ENCODE measurements around the gene PRKCZ. TPM values are rescaled to one million over a fixed set of nuclear protein-coding genes. Genes with fewer than 3 reads are reported as not detected.

Gene PRKCZ
- total and polyA plus RNA-seq, 2 donors (not counting 1 experiment from before 2014, with no cell fraction given) = 1.6 to 2.0 TPM

DNA sequence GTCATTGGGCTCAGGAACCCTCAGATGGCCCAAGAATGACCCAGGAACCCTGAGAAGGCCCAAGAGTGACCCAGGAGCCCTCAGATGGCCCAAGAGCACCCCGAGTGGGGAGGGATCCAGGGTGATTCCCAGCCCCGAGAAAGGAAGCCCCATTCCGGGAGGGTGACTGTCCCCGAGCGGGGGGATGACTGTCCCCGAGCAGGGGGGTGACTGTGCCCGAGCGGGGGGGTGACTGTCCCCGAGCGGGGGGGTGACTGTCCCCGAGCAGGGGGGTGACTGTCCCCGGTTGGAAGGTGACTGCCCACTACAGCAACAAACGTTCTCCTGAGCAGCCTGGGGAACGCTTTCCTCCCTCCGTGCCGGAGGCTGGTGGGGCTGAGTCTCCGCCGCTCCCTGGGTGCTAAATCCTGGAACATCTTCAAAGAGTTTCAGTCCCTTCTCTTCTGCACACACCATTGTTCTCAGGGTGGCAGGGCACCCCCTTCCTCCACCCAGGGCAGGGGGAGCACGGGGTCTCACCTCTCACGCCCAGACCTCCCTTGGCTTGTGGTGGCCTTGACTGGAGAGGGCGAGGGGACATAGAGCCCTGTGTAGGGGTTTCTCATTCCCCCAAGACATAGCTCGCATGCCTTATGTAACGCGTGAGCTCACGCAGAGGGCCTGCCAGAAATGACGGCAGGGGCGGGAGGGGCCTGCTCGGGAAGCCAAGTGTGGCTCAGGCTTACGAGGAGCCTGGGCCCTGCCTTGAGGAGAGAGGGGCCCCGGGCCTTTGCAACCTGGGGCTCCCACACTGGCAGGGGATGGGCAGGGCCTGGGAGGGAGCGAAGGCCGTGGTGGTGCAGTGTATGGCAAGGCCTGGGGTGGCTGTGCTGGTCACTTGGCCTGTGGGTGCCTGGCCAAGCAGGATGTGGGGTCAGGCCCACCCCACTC is 163.6 kb downstream of the PRKCZ start:
- peak overlapping the region; percentile 78 for H3K4me2 ChIP-seq (ENCODE audit: extremely low read depth, insufficient read depth, low read length)

DNA sequence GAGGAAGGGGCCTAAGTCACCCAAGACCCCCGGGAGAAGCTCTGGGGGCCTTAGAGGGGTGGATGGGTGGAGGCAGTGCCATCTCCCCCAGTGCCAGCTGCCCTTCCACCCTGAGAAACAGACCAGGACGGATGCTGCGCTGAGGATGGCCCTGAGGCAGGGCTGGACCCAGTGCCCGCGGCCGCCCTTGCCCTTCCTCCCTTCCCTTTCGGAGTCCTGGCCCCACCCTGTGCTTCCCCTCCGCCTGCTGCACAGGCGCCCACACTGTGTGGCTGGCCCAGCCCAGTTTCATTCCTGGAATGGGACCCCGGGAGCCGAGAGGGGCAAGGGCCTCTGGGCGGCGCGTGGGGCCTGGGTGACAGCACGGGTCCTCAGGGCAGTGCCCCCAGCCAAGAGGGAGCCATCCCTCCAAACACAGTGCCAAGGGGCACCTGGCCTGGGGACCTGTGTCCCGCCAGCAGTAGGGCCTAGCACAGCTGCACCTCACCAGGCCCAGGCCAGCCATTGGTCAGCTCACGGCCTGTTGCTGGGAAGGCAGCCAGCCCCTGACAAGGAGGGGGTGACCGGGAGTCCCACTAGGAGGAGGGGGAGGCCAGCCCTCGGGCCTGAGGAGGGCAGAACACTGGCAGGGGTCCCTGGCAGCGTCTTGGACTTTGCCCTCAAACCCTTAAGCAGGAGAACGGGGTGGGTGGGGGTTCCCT is 164.5 kb downstream of the PRKCZ start:
- peak overlapping the region; percentile 95 for H3K9ac ChIP-seq (ENCODE audit: insufficient read depth, low read length)

More for the DNA sequence above, 163.6 kb downstream of the PRKCZ start:
- no peak for TF ChIP-seq EZH2 (IDR thresholded peaks at IDR 0.05; ENCODE audit: low read length, missing control alignments)
- TF ChIP-seq, protein P1, sequence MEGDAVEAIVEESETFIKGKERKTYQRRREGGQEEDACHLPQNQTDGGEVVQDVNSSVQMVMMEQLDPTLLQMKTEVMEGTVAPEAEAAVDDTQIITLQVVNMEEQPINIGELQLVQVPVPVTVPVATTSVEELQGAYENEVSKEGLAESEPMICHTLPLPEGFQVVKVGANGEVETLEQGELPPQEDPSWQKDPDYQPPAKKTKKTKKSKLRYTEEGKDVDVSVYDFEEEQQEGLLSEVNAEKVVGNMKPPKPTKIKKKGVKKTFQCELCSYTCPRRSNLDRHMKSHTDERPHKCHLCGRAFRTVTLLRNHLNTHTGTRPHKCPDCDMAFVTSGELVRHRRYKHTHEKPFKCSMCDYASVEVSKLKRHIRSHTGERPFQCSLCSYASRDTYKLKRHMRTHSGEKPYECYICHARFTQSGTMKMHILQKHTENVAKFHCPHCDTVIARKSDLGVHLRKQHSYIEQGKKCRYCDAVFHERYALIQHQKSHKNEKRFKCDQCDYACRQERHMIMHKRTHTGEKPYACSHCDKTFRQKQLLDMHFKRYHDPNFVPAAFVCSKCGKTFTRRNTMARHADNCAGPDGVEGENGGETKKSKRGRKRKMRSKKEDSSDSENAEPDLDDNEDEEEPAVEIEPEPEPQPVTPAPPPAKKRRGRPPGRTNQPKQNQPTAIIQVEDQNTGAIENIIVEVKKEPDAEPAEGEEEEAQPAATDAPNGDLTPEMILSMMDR (conservative IDR thresholded peaks at IDR 0.05 in 1 of 2, IDR thresholded peaks at IDR 0.05 in 1 of 2; ENCODE audit: low read depth in 1 of 2, low read length in 2 of 2) = no peak
- peak overlapping the region; percentile 70 for H2AFZ ChIP-seq (ENCODE audit: low read length)
- no peaks in the 10 kb centered on the region for H4K20me1 ChIP-seq (ENCODE audit: control insufficient read depth, extremely low read depth, insufficient read depth, low read length)
- H3K27me3 ChIP-seq (ENCODE audit: control insufficient read depth, insufficient read depth, low read length) = no peaks in the 10 kb centered on the region
- no peaks in the 10 kb centered on the region for H3K79me2 ChIP-seq (ENCODE audit: control insufficient read depth, insufficient read depth, low read length)
- H3K4me3 ChIP-seq (replicated peaks in 1 of 4; ENCODE audit: control extremely low read depth in 1 of 4, insufficient read depth in 1 of 4, low read depth in 3 of 4, low read length in 4 of 4) = peak overlapping the region in 2 of 4 experiments; percentile 14 to 50
- no peaks in the 10 kb centered on the region for H3K9me3 ChIP-seq (ENCODE audit: control insufficient read depth, insufficient read depth, low read depth, low read length)
- peak overlapping the region; percentile 98 for H3K27ac ChIP-seq (ENCODE audit: insufficient read depth, low read length)
- no peaks in the 10 kb centered on the region for H3K36me3 ChIP-seq (ENCODE audit: control insufficient read depth, insufficient read depth, low read length)
- peak overlapping the region; percentile 95 for H3K9ac ChIP-seq (ENCODE audit: insufficient read depth, low read length)
- peaks cover 23% of the 10 kb centered on the region for H3K4me1 ChIP-seq (ENCODE audit: control insufficient read depth, extremely low read depth, insufficient read depth, low read length)
- peak; percentile 83 to 89 for DNase-seq (ENCODE audit: low read depth in 2 of 2)

More for the DNA sequence above, 164.5 kb downstream of the PRKCZ start:
- Histone ChIP-seq H4K20me1 (ENCODE audit: control insufficient read depth, extremely low read depth, insufficient read depth, low read length) (no peaks in the 10 kb centered on the region), H3K36me3 (ENCODE audit: control insufficient read depth, insufficient read depth, low read length) (no peaks in the 10 kb centered on the region), H2AFZ (ENCODE audit: low read length) (peak overlapping the region; percentile 70), H3K4me2 (ENCODE audit: extremely low read depth, insufficient read depth, low read length) (peak overlapping the region; percentile 32), H3K4me3 (replicated peaks in 1 of 4; ENCODE audit: control extremely low read depth in 1 of 4, insufficient read depth in 1 of 4, low read depth in 3 of 4, low read length in 4 of 4) (no peak overlapping the region), H3K79me2 (ENCODE audit: control insufficient read depth, insufficient read depth, low read length) (no peaks in the 10 kb centered on the region), H3K27ac (ENCODE audit: insufficient read depth, low read length) (peak overlapping the region; percentile 98), H3K9me3 (ENCODE audit: control insufficient read depth, insufficient read depth, low read depth, low read length) (no peaks in the 10 kb centered on the region), H3K4me1 (ENCODE audit: control insufficient read depth, extremely low read depth, insufficient read depth, low read length) (peaks cover 23% of the 10 kb centered on the region), H3K27me3 (ENCODE audit: control insufficient read depth, insufficient read depth, low read length) (no peaks in the 10 kb centered on the region)
- no peak for TF ChIP-seq EZH2 (IDR thresholded peaks at IDR 0.05; ENCODE audit: low read length, missing control alignments)
- TF ChIP-seq, protein P1 (conservative IDR thresholded peaks at IDR 0.05 in 1 of 2, IDR thresholded peaks at IDR 0.05 in 1 of 2; ENCODE audit: low read depth in 1 of 2, low read length in 2 of 2) = no peak
- DNase-seq (ENCODE audit: low read depth in 2 of 2) = peak in 1 of 2 donors; percentile 20
